Tibial nerve (tissue), 4 donors: Measurements from ENCODE around the gene CNGA1.

Experiments
- EP300 ChIP-seq, 2 donors: sonication (generic); formaldehyde crosslinking; IDR thresholded peaks; one replicate each; pipeline ENCODE4 v1.6.1; 2017; ENCODE audit warnings: antibody characterized with exemption in 2 of 2, mild to moderate bottlenecking in 1 of 2
- POLR2A ChIP-seq, 2 donors: fragments of 450-650 bp; IDR thresholded peaks; one replicate each; pipeline ENCODE4 v1.6.1; 2017; ENCODE audit warnings: antibody characterized with exemption in 2 of 2, mild to moderate bottlenecking in 2 of 2, moderate library complexity in 2 of 2
- TF ChIP-seq, protein P1 (sequence below), 5 experiments: fragments of 200-600 bp in 3 of 5; fragments of 450-650 bp in 2 of 5; sonication (generic) in 3 of 5; IDR thresholded peaks; one replicate each; pipeline ENCODE4 v1.5.1; 2016 to 2019; ENCODE audit warnings: antibody characterized with exemption in 5 of 5, mild to moderate bottlenecking in 3 of 5, moderate library complexity in 2 of 5

DNA sequence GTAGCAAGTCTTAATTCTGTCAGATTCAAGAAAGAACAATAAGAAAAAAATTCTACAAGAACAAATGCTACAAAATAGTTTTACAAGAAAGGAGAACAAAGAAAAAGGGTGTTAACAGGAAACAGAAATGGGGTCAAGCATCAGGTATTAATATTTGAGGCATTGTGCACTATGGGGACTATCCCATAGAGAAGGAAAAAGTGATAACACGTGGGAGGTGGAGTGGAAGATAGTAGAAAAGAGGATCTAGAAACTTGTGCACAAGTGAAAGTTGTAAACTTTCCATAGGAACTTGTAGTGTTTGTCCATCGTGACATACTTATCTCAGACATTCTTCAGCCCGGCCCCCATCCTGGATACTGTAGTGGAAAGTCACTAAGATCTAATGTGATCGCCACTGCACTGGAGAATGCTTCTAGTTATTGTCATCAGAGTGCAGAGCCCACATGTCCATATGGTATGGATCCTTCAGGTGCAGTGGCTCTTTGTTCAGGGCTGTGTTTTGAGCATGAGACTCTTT lies 86.7 kb downstream of the CNGA1 start:
- TF ChIP-seq, protein P1, sequence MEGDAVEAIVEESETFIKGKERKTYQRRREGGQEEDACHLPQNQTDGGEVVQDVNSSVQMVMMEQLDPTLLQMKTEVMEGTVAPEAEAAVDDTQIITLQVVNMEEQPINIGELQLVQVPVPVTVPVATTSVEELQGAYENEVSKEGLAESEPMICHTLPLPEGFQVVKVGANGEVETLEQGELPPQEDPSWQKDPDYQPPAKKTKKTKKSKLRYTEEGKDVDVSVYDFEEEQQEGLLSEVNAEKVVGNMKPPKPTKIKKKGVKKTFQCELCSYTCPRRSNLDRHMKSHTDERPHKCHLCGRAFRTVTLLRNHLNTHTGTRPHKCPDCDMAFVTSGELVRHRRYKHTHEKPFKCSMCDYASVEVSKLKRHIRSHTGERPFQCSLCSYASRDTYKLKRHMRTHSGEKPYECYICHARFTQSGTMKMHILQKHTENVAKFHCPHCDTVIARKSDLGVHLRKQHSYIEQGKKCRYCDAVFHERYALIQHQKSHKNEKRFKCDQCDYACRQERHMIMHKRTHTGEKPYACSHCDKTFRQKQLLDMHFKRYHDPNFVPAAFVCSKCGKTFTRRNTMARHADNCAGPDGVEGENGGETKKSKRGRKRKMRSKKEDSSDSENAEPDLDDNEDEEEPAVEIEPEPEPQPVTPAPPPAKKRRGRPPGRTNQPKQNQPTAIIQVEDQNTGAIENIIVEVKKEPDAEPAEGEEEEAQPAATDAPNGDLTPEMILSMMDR (IDR thresholded peaks at IDR 0.05), result no peak
- no peak for TF ChIP-seq EP300 (IDR thresholded peaks at IDR 0.05)
- TF ChIP-seq POLR2A (IDR thresholded peaks at IDR 0.05), result no peak
